GM10266 (cell line): ENCODE data around the gene OCSTAMP.

ENCODE experiments used
- DNase-seq: peaks from one replicate; pipeline ENCODE4 v3.0.0; 2012; ENCODE audit errors: extremely low spot score
- CTCF ChIP-seq: IDR thresholded peaks from 2 replicates; pipeline ENCODE4 v1.5.1; 2012; ENCODE audit warnings: mild to moderate bottlenecking, low read depth; ENCODE audit not compliant: control insufficient read depth, insufficient read depth; ENCODE audit errors: missing control alignments

The OCSTAMP gene

GRCh38 chr20:46562009-46562372 is 11.5 kb upstream of the OCSTAMP start:
- no peak for DNase-seq
- TF ChIP-seq CTCF: no peak

GRCh38 chr20:46559685-46560440 is 9.4 kb upstream of the OCSTAMP start:
- no peak for TF ChIP-seq CTCF

GRCh38 chr20:46559001-46559400 is 8.5 kb upstream of the OCSTAMP start:
- TF ChIP-seq CTCF: no peak
- no peak for DNase-seq

More at GRCh38 chr20:46559685-46560440, 9.4 kb upstream of the OCSTAMP start:
- no peak for DNase-seq

GRCh38 chr20:46558511-46558959 is 8.1 kb upstream of the OCSTAMP start:
- no peak for DNase-seq
- TF ChIP-seq CTCF: no peak

- no peak for TF ChIP-seq CTCF
- DNase-seq: no peak
Measured at GRCh38 chr20:46557231-46557956, 6.9 kb upstream of the OCSTAMP start.

GRCh38 chr20:46555370-46555956 is 5.0 kb upstream of the OCSTAMP start:
- DNase-seq: no peak
- no peak for TF ChIP-seq CTCF

- TF ChIP-seq CTCF: no peak
- DNase-seq: no peak
Measured at GRCh38 chr20:46554828-46555227, 4.4 kb upstream of the OCSTAMP start.
